NB4 (cell line): ENCODE measurements around the gene ATP10B.

ENCODE experiments used
- DNase-seq: peaks from one replicate; pipeline ENCODE4 v3.0.0; 2010; ENCODE audit warnings: low read depth
- H3K4me3 ChIP-seq: one replicate; pipeline ENCODE4 v1.5.1; 2011; ENCODE audit warnings: mild to moderate bottlenecking, low read depth, low read length, moderate library complexity
- MYC ChIP-seq: IDR thresholded peaks from 2 replicates; pipeline ENCODE4 v1.6.1; 2011; ENCODE audit warnings: low read depth, low read length
- POLR2A ChIP-seq: IDR thresholded peaks from 2 replicates; pipeline ENCODE4 v1.6.1; 2011; ENCODE audit warnings: mild to moderate bottlenecking; ENCODE audit not compliant: insufficient read length; ENCODE audit errors: extremely low read depth
- TF ChIP-seq, protein P1 (sequence below): IDR thresholded peaks from 2 replicates; pipeline ENCODE4 v1.6.1; 2011; ENCODE audit warnings: low read depth, low read length
- TF ChIP-seq, protein P2 (sequence below): IDR thresholded peaks from one replicate; pipeline ENCODE4 v1.5.1; 2012; ENCODE audit warnings: low read depth, low read length

Gene ATP10B

DNA sequence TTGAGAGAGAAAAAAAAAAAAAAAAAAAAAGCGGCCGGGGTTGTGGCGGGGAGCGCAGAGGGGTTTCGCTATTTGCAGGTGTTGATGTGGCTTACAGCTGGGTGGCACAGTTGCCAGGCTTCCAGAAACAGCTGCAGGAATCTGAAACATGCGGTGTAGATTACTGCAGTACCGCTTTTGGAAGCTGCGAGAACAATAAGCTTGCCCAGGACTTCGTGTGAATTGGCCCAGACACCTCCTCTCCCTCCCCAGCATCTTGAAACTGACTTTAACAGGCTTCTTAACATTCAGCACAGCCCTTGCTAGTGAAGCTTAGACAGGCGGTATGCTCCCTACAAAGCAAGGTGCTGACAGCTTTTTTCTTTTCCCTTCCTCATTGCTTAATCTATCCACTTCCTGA, 104.0 kb downstream of the ATP10B start:
- DNase-seq: no peak
- H3K4me3 ChIP-seq: no peak overlapping the region
- TF ChIP-seq, protein P1, sequence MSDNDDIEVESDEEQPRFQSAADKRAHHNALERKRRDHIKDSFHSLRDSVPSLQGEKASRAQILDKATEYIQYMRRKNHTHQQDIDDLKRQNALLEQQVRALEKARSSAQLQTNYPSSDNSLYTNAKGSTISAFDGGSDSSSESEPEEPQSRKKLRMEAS: no peak
- TF ChIP-seq POLR2A (no peak), MYC (no peak)
- TF ChIP-seq, protein P2, sequence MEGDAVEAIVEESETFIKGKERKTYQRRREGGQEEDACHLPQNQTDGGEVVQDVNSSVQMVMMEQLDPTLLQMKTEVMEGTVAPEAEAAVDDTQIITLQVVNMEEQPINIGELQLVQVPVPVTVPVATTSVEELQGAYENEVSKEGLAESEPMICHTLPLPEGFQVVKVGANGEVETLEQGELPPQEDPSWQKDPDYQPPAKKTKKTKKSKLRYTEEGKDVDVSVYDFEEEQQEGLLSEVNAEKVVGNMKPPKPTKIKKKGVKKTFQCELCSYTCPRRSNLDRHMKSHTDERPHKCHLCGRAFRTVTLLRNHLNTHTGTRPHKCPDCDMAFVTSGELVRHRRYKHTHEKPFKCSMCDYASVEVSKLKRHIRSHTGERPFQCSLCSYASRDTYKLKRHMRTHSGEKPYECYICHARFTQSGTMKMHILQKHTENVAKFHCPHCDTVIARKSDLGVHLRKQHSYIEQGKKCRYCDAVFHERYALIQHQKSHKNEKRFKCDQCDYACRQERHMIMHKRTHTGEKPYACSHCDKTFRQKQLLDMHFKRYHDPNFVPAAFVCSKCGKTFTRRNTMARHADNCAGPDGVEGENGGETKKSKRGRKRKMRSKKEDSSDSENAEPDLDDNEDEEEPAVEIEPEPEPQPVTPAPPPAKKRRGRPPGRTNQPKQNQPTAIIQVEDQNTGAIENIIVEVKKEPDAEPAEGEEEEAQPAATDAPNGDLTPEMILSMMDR: no peak

DNA sequence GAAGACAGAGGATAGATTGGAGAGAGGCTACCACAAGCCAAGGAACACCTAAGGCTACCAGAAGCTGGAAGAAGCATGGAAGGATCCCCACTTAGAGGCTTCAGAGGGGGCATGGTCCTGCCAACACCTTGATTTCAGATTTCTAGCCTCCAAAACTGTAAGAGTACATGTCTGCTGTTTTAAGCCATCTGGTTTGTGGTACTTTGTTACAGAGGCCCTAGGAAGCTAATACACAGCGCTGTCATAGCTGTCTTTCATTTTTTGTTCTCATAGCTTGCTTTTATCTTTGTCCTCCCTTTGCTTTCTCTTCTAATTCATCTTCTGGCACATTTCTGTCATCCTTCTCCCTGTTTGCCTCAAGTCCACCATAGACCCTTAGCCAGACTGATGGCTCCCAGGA, 104.5 kb downstream of the ATP10B start:
- H3K4me3 ChIP-seq: no peak overlapping the region
- DNase-seq: no peak
- TF ChIP-seq, protein P1: no peak
- TF ChIP-seq, protein P2: no peak
- TF ChIP-seq POLR2A (no peak), MYC (no peak)

DNA sequence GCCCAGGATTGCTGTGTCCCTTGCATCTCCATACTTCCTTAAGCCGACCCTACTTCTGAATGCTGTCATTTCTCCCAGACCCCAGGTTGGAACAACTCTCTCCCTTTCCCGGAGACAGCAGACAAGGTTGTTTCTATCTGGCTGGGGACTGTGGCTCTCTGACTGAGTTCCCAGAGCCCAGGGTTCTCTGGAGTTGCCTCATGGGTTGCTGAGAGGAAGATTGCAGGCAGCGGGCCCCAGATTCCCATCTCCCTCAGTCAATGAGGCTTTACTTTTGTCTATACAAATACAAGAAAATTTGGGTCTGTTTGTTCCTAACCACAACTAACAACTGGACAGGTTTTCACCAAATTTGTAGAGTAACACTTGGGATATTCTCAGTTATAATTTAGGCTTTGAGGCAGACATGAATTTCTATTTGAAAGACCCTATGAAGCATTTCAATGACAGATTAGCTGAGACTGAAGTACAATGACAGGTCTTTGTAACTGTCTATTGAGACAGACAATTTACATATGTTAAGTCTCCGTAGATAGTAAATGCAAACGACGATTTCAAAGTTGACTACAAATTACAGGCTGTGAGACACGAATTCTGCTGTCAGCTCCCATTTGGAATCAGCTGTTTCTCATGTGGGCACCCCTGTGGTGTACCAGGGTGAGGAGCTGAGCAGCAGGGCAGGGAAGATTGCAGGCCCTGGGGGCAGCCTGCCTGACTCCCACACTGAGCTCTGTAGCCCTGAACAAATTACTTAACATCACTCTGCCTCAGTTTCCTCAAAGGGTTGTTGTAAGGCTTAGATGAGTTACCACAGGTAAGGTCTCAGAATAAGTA, 107.5 kb downstream of the ATP10B start:
- H3K4me3 ChIP-seq: no peak overlapping the region
- TF ChIP-seq MYC (no peak), POLR2A (no peak)
- TF ChIP-seq, protein P1: no peak
- TF ChIP-seq, protein P2: no peak
- DNase-seq: no peak

DNA sequence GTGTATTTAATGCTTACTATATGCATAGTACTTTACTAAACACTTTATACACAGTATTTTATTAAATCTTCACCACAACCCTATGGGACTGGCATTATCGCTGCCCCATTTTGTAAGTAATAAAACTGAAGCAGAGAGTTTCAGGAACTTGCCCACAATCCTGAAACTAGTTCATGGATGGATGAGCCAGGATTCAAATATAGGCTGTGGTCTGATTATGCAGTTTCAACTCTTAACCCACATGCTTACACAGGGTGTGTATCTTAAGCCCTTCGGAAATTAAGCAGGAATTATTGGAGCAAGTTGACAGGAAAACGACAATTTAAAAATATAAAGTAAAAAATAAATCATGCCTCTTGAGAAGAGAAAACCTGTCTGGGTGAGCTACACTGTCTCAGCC, 109.0 kb downstream of the ATP10B start:
- no peak for DNase-seq
- TF ChIP-seq MYC (no peak), POLR2A (no peak)
- TF ChIP-seq, protein P1: no peak
- TF ChIP-seq, protein P2: no peak
- H3K4me3 ChIP-seq: no peak overlapping the region

DNA sequence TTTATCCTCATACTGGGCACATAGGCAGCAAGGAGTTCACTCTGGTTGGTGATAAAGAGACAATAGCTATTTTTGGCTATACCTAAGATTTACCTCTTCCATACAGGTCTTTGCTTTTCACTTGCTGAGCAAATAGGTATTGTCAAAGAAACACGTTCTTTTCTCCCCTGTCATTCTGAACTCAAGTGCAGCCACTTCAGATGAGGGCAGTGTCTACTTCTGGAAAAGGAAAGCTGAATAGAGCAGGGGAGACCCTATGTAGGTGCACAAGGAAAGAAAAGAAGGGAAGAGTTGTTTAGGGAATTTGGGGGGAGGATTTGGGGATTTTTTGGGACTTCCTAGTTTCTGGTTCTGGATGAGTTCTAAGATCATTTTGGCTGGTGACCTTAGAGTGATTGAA, 109.6 kb downstream of the ATP10B start:
- TF ChIP-seq MYC: no peak
- TF ChIP-seq, protein P1: no peak
- TF ChIP-seq POLR2A: no peak
- TF ChIP-seq, protein P2: no peak
- no peak overlapping the region for H3K4me3 ChIP-seq
- no peak for DNase-seq
